Duodenal mucosa (tissue), 2 donors: ENCODE data around the gene SLC38A10.

Source experiments
- H3K27ac ChIP-seq: one replicate; pipeline ENCODE4 v1.7.0; 2013; ENCODE audit warnings: low read depth, low read length
- H3K27me3 ChIP-seq, 2 donors: one replicate each; pipeline ENCODE4 v1.7.0; 2013; ENCODE audit warnings: low read length in 2 of 2, control low read depth in 1 of 2; ENCODE audit not compliant: insufficient read depth in 2 of 2, control insufficient read depth in 1 of 2
- H3K36me3 ChIP-seq, 2 donors: one replicate each; pipeline ENCODE4 v1.7.0; 2013; ENCODE audit warnings: low read length in 2 of 2, control low read depth in 1 of 2; ENCODE audit not compliant: insufficient read depth in 2 of 2, control insufficient read depth in 1 of 2
- H3K4me1 ChIP-seq, 2 donors: one replicate each; pipeline ENCODE4 v1.7.0; 2013; ENCODE audit warnings: low read length in 2 of 2, control low read depth in 1 of 2; ENCODE audit not compliant: insufficient read depth in 2 of 2, control insufficient read depth in 1 of 2
- H3K4me3 ChIP-seq, 2 donors: one replicate each; pipeline ENCODE4 v1.7.0; 2013; ENCODE audit warnings: low read length in 2 of 2, low read depth in 1 of 2
- H3K9ac ChIP-seq, 2 donors: one replicate each; pipeline ENCODE4 v1.7.0; 2013; ENCODE audit warnings: low read length in 2 of 2, low read depth in 1 of 2
- H3K9me3 ChIP-seq, 2 donors: one replicate each; pipeline ENCODE4 v1.7.0; 2013; ENCODE audit warnings: low read length in 2 of 2, control low read depth in 1 of 2; ENCODE audit not compliant: control insufficient read depth in 1 of 2

Gene SLC38A10

DNA sequence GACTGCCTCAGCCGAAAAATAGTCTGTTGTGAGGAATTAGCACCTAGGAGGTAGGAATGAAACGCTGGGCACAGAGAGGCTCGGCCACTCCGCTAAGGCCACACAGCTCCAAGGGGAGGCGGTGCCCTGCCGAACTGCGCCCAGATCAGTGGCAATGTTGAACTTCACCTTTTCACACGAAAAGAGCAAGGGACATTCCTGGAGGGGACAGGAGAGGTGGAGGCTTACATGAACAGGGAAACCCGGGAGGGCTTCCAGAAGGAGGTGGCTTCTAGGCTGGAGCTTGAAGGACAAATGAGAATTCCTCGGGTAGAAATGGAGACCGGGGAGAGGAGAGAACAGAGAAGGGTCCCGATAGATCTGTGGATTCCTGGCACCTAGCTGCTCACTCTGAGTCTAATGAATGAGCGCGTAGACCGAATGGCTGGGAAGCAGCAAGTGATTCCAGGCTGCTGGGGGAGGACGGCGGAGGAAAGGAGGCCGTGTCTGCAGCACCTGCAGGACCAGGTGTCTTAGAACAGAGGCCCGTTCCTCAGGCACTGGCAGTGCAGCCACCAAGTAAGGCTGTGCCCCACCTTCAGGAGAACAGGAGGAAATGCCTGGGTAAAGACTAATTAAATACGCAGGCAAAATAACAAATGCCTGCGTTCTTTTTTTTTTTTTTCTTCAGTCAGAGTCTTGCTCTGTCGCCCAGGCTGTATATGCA is 722 bp upstream of the SLC38A10 start:
- Histone ChIP-seq H3K27me3 (no peaks in the 10 kb centered on the region), H3K27ac (peak overlapping the region; percentile 87), H3K9ac (peak overlapping the region; percentile 85 to 87), H3K4me1 (peaks cover 14 to 32% of the 10 kb centered on the region in 2 donors), H3K9me3 (no peaks in the 10 kb centered on the region), H3K4me3 (peak overlapping the region; percentile 80 to 85), H3K36me3 (peaks cover 0 to 2% of the 10 kb centered on the region in 2 donors)

DNA sequence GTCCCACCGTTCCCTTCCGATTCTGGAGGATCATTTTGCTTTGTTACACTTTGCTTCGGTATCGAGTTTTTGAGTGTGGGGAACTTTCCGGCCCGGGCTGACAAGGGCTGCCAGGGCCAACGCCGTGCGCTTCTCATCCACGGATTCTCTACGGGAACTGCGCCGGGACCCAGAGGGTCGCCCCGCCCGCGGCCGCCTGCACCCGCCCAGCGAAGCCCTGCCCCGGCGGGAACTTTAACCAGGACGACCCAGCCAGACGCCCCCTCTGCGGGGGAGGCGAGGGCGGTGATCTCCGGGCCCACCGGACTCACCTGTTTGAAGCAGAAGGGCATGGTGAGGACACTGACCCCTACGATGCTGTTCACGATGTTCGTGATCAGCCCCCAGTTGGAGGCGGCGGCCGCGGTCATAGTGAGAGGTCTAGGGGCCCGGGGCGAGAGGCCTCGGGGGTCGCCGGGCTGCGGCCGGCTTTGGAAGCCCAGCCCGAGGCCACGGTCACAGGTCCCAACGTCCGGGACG is 536 bp downstream of the SLC38A10 start:
- Histone ChIP-seq H3K9ac (peak overlapping the region; percentile 85 to 87), H3K4me3 (peak overlapping the region; percentile 80 to 85), H3K9me3 (no peaks in the 10 kb centered on the region), H3K27ac (peak overlapping the region; percentile 87), H3K27me3 (no peaks in the 10 kb centered on the region), H3K36me3 (peaks cover 6 to 14% of the 10 kb centered on the region in 2 donors), H3K4me1 (peaks cover 14 to 32% of the 10 kb centered on the region in 2 donors)

DNA sequence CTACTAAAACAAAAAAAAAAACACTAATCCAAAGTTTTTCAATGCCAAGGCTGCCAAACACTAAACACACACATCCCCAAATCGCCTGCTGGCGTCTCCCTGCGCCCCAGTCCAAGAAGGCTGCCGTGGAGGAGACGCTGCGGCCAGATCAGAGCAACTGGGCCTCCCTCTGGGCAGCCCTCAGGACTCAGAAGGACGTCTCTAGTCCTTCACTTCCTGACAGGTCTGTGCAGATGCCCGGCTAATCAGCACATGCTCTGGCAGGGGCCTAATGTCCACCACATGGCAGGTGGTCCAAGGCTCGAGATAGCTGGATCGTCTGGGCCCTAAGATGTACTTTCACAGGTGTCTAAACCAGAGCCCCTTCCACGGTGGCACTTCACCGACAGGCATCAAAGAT is 2.7 kb downstream of the SLC38A10 start:
- no peak overlapping the region for H3K27ac ChIP-seq
- H3K4me1 ChIP-seq, result peaks cover 14 to 32% of the 10 kb centered on the region in 2 donors
- no peak overlapping the region for H3K9ac ChIP-seq
- no peaks in the 10 kb centered on the region for H3K27me3 ChIP-seq
- peaks cover 6 to 31% of the 10 kb centered on the region in 2 donors for H3K36me3 ChIP-seq
- H3K4me3 ChIP-seq, result no peak overlapping the region
- no peaks in the 10 kb centered on the region for H3K9me3 ChIP-seq

DNA sequence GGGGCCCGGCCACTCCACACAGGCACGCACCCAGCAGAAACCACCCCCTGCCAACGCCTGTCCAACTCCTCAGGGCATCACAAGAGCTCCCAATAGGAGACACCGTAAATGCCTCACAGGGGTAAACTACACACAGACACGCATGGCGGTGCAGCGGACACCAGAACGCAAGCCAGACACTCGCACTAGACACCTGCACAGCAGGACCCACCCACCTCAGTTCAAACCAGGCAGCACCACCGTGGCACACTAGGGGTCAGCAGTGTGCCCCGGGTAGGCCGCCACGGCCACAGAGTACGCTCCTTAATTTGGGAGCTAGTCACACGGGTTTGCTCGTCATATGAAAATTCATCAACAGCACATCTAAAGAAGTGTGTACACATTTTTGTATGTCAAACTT is 3.4 kb downstream of the SLC38A10 start:
- peaks cover 6 to 38% of the 10 kb centered on the region in 2 donors for H3K36me3 ChIP-seq
- no peak overlapping the region for H3K27ac ChIP-seq
- peak overlapping the region; percentile 9 to 52 for H3K4me3 ChIP-seq
- H3K9me3 ChIP-seq, result no peaks in the 10 kb centered on the region
- peaks cover 15 to 32% of the 10 kb centered on the region in 2 donors for H3K4me1 ChIP-seq
- H3K9ac ChIP-seq, result no peak overlapping the region
- H3K27me3 ChIP-seq, result no peaks in the 10 kb centered on the region

DNA sequence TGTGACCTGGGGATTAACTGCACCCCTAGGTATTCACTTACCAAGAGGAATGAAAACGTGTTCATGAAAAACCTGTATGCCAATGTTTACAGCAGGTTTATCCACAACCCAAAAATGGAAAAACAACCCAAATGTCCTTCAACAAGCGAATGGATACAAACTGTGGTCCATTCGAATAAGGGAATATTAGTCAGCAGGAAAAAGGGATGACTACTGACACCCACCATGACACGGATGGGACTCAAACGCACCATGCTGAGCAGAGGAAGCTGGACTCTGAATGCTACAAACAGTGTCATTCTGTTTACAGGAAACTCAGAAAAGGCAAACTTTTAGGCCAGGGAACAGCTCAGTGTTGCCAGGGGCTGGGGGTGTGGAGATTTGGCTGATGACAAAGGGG is 4.9 kb downstream of the SLC38A10 start:
- peaks cover 14 to 32% of the 10 kb centered on the region in 2 donors for H3K4me1 ChIP-seq
- H3K9ac ChIP-seq, result no peak overlapping the region
- no peaks in the 10 kb centered on the region for H3K27me3 ChIP-seq
- H3K27ac ChIP-seq, result no peak overlapping the region
- no peak overlapping the region for H3K4me3 ChIP-seq
- H3K36me3 ChIP-seq, result peaks cover 6 to 41% of the 10 kb centered on the region in 2 donors
- H3K9me3 ChIP-seq, result no peaks in the 10 kb centered on the region

DNA sequence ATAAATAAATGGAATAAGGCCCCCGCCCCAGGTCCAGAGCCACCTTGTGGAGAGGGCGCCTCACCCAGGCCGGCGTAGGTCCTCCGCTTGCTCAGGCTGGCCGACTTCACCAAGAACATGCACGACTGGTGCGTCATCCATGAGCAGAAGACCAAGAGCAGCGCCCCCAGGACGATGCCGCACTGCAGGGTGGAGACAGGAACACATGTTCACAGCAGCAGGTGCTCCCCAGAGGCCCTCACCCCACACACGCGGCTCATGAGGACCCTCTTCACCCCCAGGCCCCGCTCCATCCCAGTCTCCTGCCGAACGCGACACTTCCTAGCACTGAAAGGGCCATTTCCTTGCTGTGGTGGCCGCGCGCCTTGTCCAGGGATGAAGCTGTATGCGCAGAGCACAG is 5.5 kb downstream of the SLC38A10 start:
- no peak overlapping the region for H3K4me3 ChIP-seq
- no peak overlapping the region for H3K9ac ChIP-seq
- H3K9me3 ChIP-seq, result no peaks in the 10 kb centered on the region
- H3K27me3 ChIP-seq, result no peaks in the 10 kb centered on the region
- peaks cover 6 to 43% of the 10 kb centered on the region in 2 donors for H3K36me3 ChIP-seq
- no peak overlapping the region for H3K27ac ChIP-seq
- H3K4me1 ChIP-seq, result peaks cover 14 to 35% of the 10 kb centered on the region in 2 donors

DNA sequence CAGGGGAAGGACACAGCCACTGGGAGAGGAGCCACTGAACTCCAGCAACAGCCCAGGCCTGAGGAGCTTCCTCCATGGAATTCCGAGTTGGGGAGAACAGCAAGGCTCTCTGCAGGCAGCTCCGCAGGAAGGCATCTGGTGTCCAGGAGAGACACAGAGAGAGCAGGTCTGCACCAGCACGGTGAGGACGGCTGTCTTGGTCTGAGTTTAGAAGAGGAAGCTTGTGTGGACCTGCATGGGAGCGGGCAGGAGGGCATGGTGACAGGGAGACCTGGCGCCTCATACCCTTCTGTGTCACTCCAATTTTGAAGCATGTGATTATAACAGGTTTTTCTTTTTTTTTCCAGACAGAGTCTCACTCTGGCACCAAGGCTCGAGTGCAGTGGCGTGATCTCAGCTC is 6.4 kb downstream of the SLC38A10 start:
- no peak overlapping the region for H3K4me3 ChIP-seq
- H3K9me3 ChIP-seq, result no peaks in the 10 kb centered on the region
- H3K27me3 ChIP-seq, result no peaks in the 10 kb centered on the region
- H3K4me1 ChIP-seq, result peaks cover 12 to 28% of the 10 kb centered on the region in 2 donors
- H3K27ac ChIP-seq, result no peak overlapping the region
- H3K9ac ChIP-seq, result no peak overlapping the region
- peaks cover 6 to 46% of the 10 kb centered on the region in 2 donors for H3K36me3 ChIP-seq

DNA sequence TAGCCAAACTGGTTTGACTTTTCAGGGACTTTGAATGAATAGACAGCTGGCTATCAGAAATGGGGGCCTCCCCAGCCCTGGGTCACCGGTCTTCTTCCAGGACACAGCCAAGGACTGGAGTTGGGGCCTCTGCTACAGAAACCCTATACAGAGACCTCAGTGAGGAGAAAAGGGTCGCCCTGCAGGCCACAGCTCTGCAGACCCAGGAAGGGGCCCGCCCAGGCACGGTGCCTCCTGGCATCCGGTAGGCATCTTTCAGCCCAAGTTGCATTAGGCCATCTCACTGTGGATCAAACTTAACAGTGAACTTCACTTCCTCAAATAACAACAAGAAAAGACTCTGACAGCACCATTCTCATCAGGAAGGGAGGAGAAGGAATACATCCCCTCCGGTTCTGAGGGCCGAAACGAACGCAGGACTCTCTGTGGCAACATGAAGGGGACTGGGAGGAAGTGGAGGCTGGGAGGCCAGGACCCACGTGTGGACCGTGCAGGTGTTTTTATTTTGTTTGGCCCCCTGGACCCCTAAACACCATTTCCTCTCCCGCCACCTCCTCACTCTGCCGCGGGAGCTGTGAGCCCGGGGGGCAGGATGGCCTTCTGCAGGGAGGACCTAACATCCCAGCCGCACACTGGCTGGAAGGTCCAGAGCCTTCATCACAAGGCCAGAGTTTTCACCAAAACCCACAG is 7.2 kb downstream of the SLC38A10 start:
- Histone ChIP-seq H3K4me3 (no peak overlapping the region), H3K27me3 (no peaks in the 10 kb centered on the region), H3K4me1 (peaks cover 9 to 27% of the 10 kb centered on the region in 2 donors), H3K9ac (no peak overlapping the region), H3K9me3 (no peaks in the 10 kb centered on the region), H3K27ac (no peak overlapping the region), H3K36me3 (peaks cover 7 to 52% of the 10 kb centered on the region in 2 donors)

DNA sequence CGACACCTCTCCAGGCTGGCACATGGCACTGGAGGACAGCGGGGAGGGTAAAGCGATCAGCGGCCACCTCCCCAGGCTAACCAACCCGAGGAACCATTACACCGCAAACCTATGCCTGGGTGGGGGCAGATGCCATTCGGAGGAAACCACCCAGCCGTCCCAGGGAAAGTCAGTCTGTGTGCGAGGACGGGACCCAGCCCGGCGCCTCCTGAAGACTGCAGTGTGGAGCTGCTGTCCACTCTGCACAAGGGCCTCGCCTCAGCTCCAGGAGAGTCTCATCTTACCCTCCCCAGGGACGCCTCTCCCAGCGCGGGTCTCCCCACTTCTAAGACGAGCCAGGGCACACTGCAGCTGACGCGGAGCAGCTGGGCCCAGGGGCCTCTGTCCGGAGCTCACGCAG is 8.0 kb downstream of the SLC38A10 start:
- peaks cover 13 to 59% of the 10 kb centered on the region in 2 donors for H3K36me3 ChIP-seq
- H3K9me3 ChIP-seq, result no peaks in the 10 kb centered on the region
- H3K4me3 ChIP-seq, result no peak overlapping the region
- H3K27ac ChIP-seq, result no peak overlapping the region
- peaks cover 5 to 22% of the 10 kb centered on the region in 2 donors for H3K4me1 ChIP-seq
- H3K27me3 ChIP-seq, result no peaks in the 10 kb centered on the region
- H3K9ac ChIP-seq, result no peak overlapping the region

DNA sequence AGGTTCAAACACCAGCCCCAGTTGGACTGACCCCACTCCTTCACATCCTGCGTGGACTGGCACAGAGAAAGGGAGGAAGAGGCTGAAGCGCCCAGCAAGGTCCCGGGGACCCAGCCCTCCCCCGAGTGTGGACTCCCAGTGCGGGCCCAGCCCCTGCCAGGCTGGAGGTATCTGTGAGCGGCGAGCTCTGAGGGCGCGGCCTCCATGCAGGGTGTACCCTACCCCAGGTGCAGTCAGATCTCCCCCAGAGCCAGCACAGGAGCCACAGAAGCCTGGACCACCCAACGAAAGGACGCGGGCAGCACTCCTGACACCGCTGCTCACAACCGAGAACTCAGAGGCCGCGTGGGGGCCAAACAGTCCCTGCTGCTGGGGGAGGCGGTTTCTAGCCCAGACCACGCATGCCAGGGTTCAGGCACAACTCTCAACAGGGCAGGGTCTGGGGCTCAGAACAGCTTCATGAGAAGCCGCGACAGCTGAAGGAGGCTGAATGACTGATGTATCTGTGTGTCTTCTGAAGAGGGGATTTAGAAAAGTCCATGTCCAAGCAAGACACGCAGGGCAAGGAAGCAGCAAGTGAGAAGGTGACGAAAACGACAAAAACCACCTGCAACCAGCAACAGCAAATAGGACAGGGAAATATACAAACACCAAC is 8.5 kb downstream of the SLC38A10 start:
- peaks cover 13 to 64% of the 10 kb centered on the region in 2 donors for H3K36me3 ChIP-seq
- H3K4me1 ChIP-seq, result peaks cover 5 to 17% of the 10 kb centered on the region in 2 donors
- H3K9me3 ChIP-seq, result no peaks in the 10 kb centered on the region
- H3K9ac ChIP-seq, result no peak overlapping the region
- no peaks in the 10 kb centered on the region for H3K27me3 ChIP-seq
- no peak overlapping the region for H3K4me3 ChIP-seq
- H3K27ac ChIP-seq, result peak overlapping the region; percentile 36
